Neural cell (in vitro differentiated cells): ENCODE measurements around the gene EQTN. TPM values are rescaled to one million over a fixed set of nuclear protein-coding genes. Genes with fewer than 3 reads are reported as not detected.

Experiments
- H2AFZ ChIP-seq: fragments of 200-600, 300-800 bp; sonication (generic), shearing (Covaris generic); 2 replicates; pipeline ENCODE4 v1.6.0; 2014; ENCODE audit warnings: low read depth, mild to moderate bottlenecking, antibody characterized with exemption, low read length, moderate library complexity
- H3F3A ChIP-seq: fragments of 200-600 bp; shearing (Covaris generic); 2 replicates; pipeline ENCODE4 v1.6.1; 2016; ENCODE audit warnings: mild to moderate bottlenecking, moderate library complexity, mixed read lengths, antibody characterized with exemption, low read length; ENCODE audit not compliant: insufficient read depth, poor library complexity, severe bottlenecking
- H3K27ac ChIP-seq: fragments of 200-600, 300-800 bp; sonication (generic), shearing (Covaris generic); 2 replicates; pipeline ENCODE4 v1.5.1; 2014; ENCODE audit warnings: mild to moderate bottlenecking, low read length, moderate library complexity
- H3K27me3 ChIP-seq: fragments of 300-800, 200-600 bp; sonication (generic), shearing (Covaris generic); 2 replicates; pipeline ENCODE4 v1.6.0; 2014; ENCODE audit warnings: mild to moderate bottlenecking, low read depth, low read length, moderate library complexity; ENCODE audit not compliant: insufficient read depth
- H3K36me3 ChIP-seq: fragments of 300-800, 200-600 bp; sonication (generic), shearing (Covaris generic); 2 replicates; pipeline ENCODE4 v1.5.1; 2014; ENCODE audit warnings: mild to moderate bottlenecking, antibody characterized with exemption, low read length, moderate library complexity; ENCODE audit not compliant: insufficient read depth
- H3K4me2 ChIP-seq: fragments of 300-800, 200-600 bp; sonication (generic), shearing (Covaris generic); 2 replicates; pipeline ENCODE4 v1.6.0; 2014; ENCODE audit warnings: mild to moderate bottlenecking, low read length
- H3K4me3 ChIP-seq: fragments of 300-800, 200-600 bp; sonication (generic), shearing (Covaris generic); 2 replicates; pipeline ENCODE4 v1.5.1; 2014; ENCODE audit warnings: mild to moderate bottlenecking, low read length, moderate library complexity
- H3K79me2 ChIP-seq: fragments of 200-600 bp; shearing (Covaris generic); replicated peaks from 2 replicates; pipeline ENCODE4 v1.6.0; 2014; ENCODE audit warnings: mild to moderate bottlenecking, low read length, moderate library complexity; ENCODE audit not compliant: insufficient read depth
- H3K9ac ChIP-seq: fragments of 300-800, 200-600 bp; sonication (generic), shearing (Covaris generic); 2 replicates; pipeline ENCODE4 v1.6.1; 2016; ENCODE audit warnings: mild to moderate bottlenecking, low read length, mixed read lengths
- H3K9me2 ChIP-seq: fragments of 200-600 bp; shearing (Covaris generic); 2 replicates; pipeline ENCODE4 v1.6.1; 2016; ENCODE audit warnings: mild to moderate bottlenecking, low read length, mixed read lengths; ENCODE audit not compliant: insufficient read depth
- H3K9me3 ChIP-seq: fragments of 200-600, 300-800 bp; sonication (generic), shearing (Covaris generic); 2 replicates; pipeline ENCODE4 v1.6.1; 2016; ENCODE audit warnings: mild to moderate bottlenecking, mixed run types, low read length, moderate library complexity, mixed read lengths
- H4K20me1 ChIP-seq: fragments of 200-600 bp; shearing (Covaris generic); 2 replicates; pipeline ENCODE4 v1.6.1; 2016; ENCODE audit warnings: mild to moderate bottlenecking, mixed run types; ENCODE audit not compliant: insufficient read depth
- EP300 ChIP-seq: fragments of 450-650 bp; conservative IDR thresholded peaks from 2 replicates; pipeline ENCODE4 v1.6.1; 2014; ENCODE audit warnings: antibody characterized with exemption, mild to moderate bottlenecking, moderate library complexity; ENCODE audit not compliant: poor library complexity, severe bottlenecking
- EZH2 ChIP-seq: fragments of 200-600, 300-800 bp; shearing (Covaris generic), sonication (generic); IDR thresholded peaks from 2 replicates; pipeline ENCODE4 v1.6.1; 2014; ENCODE audit warnings: antibody characterized with exemption, low read length, borderline replicate concordance, mild to moderate bottlenecking; ENCODE audit not compliant: insufficient read depth, poor library complexity, severe bottlenecking
- MXI1 ChIP-seq: fragments of 450-650 bp; conservative IDR thresholded peaks from 2 replicates; pipeline ENCODE4 v1.6.1; 2014; ENCODE audit warnings: antibody characterized with exemption, mild to moderate bottlenecking; ENCODE audit not compliant: poor library complexity, severe bottlenecking
- POLR2AphosphoS5 ChIP-seq: IDR thresholded peaks from 2 replicates; pipeline ENCODE4 v1.6.1; 2012
- RAD21 ChIP-seq: fragments of 450-650 bp; conservative IDR thresholded peaks from 2 replicates; pipeline ENCODE4 v1.6.1; 2014; ENCODE audit warnings: antibody characterized with exemption, mild to moderate bottlenecking, moderate library complexity
- SMC3 ChIP-seq: fragments of 450-650 bp; conservative IDR thresholded peaks from 2 replicates; pipeline ENCODE4 v1.6.1; 2014; ENCODE audit warnings: antibody characterized with exemption, mild to moderate bottlenecking, moderate library complexity; ENCODE audit not compliant: poor library complexity
- TAF1 ChIP-seq: IDR thresholded peaks from 2 replicates; pipeline ENCODE4 v1.6.1; 2012; ENCODE audit warnings: low read depth
- polyA plus RNA-seq: library from polyadenylated mRNA; depleted of rRNA; stranded (reverse); fragments of >200 nt; gene quantifications from 2 replicates; pipeline ENCODE4 v1.2.3, GENCODE V29; 2014
- TF ChIP-seq, protein P1 (sequence below): fragments of 450-650 bp; IDR thresholded peaks from 2 replicates; pipeline ENCODE4 v1.5.1; 2014; ENCODE audit warnings: antibody characterized with exemption, mild to moderate bottlenecking, moderate library complexity; ENCODE audit not compliant: poor library complexity, severe bottlenecking
- TF ChIP-seq, protein P2 (sequence below): IDR thresholded peaks from 2 replicates; pipeline ENCODE4 v1.6.1; 2012; ENCODE audit warnings: borderline replicate concordance

EQTN gene
- polyA plus RNA-seq, 1 donor from 2014 or later = not detected

DNA sequence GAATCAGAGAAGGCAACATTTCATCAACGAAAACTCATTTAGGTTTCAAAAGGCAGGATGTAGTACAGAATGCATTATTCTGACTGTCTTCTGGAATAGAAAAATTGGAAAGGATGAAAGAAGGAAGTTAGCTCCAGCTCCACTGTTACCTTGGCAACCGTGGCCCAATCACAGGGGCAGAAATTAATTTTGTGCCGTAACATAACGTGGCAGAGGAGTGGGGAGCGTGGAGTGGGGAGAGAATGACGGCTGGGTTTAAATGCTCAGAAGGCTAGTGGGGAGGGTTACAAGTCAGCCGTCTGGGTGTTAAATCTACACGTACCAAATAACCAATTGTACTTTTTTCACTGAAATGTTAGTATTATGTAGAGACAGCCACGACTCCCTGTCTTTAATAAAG is 32.3 kb upstream of the EQTN start:
- no peak for TF ChIP-seq SMC3
- TF ChIP-seq, protein P1, sequence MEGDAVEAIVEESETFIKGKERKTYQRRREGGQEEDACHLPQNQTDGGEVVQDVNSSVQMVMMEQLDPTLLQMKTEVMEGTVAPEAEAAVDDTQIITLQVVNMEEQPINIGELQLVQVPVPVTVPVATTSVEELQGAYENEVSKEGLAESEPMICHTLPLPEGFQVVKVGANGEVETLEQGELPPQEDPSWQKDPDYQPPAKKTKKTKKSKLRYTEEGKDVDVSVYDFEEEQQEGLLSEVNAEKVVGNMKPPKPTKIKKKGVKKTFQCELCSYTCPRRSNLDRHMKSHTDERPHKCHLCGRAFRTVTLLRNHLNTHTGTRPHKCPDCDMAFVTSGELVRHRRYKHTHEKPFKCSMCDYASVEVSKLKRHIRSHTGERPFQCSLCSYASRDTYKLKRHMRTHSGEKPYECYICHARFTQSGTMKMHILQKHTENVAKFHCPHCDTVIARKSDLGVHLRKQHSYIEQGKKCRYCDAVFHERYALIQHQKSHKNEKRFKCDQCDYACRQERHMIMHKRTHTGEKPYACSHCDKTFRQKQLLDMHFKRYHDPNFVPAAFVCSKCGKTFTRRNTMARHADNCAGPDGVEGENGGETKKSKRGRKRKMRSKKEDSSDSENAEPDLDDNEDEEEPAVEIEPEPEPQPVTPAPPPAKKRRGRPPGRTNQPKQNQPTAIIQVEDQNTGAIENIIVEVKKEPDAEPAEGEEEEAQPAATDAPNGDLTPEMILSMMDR = no peak
- H4K20me1 ChIP-seq = no peaks in the 10 kb centered on the region
- H3K9ac ChIP-seq = no peak overlapping the region
- H3K9me2 ChIP-seq = no peaks in the 10 kb centered on the region
- H3K27me3 ChIP-seq = no peaks in the 10 kb centered on the region
- no peaks in the 10 kb centered on the region for H3K36me3 ChIP-seq
- H3K27ac ChIP-seq = no peak overlapping the region
- H3K9me3 ChIP-seq = no peaks in the 10 kb centered on the region
- H2AFZ ChIP-seq = no peak overlapping the region
- H3K79me2 ChIP-seq = no peaks in the 10 kb centered on the region
- no peaks in the 10 kb centered on the region for H3F3A ChIP-seq
- H3K4me3 ChIP-seq = no peak overlapping the region
- no peak overlapping the region for H3K4me2 ChIP-seq

DNA sequence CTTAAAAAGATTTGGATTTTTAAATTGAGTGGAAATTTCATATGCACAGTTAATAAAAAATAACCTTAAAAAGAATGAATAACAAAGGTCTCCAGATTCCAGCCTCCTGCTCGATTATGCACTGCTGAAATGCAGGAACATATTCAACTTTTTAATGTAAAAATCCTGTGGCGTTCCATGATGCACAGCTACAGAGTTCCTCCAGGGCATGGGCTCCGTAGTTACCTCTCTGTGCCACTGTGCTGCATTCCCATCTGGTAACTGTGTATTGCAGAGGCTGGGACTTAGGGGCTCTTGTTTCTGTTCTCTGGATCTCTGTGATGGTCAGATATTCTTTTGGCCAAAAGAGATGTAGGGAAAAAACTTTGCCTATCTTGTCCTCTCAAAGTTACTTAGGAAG is 31.5 kb upstream of the EQTN start:
- Histone ChIP-seq H3K36me3 (no peaks in the 10 kb centered on the region), H3K27ac (no peak overlapping the region)
- no peak for TF ChIP-seq POLR2AphosphoS5
- TF ChIP-seq TAF1 = no peak
- TF ChIP-seq, protein P2, sequence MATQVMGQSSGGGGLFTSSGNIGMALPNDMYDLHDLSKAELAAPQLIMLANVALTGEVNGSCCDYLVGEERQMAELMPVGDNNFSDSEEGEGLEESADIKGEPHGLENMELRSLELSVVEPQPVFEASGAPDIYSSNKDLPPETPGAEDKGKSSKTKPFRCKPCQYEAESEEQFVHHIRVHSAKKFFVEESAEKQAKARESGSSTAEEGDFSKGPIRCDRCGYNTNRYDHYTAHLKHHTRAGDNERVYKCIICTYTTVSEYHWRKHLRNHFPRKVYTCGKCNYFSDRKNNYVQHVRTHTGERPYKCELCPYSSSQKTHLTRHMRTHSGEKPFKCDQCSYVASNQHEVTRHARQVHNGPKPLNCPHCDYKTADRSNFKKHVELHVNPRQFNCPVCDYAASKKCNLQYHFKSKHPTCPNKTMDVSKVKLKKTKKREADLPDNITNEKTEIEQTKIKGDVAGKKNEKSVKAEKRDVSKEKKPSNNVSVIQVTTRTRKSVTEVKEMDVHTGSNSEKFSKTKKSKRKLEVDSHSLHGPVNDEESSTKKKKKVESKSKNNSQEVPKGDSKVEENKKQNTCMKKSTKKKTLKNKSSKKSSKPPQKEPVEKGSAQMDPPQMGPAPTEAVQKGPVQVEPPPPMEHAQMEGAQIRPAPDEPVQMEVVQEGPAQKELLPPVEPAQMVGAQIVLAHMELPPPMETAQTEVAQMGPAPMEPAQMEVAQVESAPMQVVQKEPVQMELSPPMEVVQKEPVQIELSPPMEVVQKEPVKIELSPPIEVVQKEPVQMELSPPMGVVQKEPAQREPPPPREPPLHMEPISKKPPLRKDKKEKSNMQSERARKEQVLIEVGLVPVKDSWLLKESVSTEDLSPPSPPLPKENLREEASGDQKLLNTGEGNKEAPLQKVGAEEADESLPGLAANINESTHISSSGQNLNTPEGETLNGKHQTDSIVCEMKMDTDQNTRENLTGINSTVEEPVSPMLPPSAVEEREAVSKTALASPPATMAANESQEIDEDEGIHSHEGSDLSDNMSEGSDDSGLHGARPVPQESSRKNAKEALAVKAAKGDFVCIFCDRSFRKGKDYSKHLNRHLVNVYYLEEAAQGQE = no peak
- TF ChIP-seq MXI1 = no peak
- TF ChIP-seq RAD21 = no peak
- TF ChIP-seq, protein P1 = no peak
- no peak for TF ChIP-seq EZH2
- no peak for TF ChIP-seq SMC3
- no peak for TF ChIP-seq EP300

More for the DNA sequence above, 31.5 kb upstream of the EQTN start:
- H4K20me1 ChIP-seq = no peaks in the 10 kb centered on the region
- H2AFZ ChIP-seq = no peak overlapping the region
- H3K4me2 ChIP-seq = no peak overlapping the region
- no peaks in the 10 kb centered on the region for H3K9me2 ChIP-seq
- H3K4me3 ChIP-seq = no peak overlapping the region
- no peak overlapping the region for H3K9ac ChIP-seq
- H3K27me3 ChIP-seq = no peaks in the 10 kb centered on the region
- H3K79me2 ChIP-seq = no peaks in the 10 kb centered on the region
- H3F3A ChIP-seq = no peaks in the 10 kb centered on the region
- no peaks in the 10 kb centered on the region for H3K9me3 ChIP-seq
